Karpas-422 (cell line): ENCODE data around the gene JUND. TPM values are rescaled to one million over a fixed set of nuclear protein-coding genes. Genes with fewer than 3 reads are reported as not detected.

ENCODE experiments used
- DNase-seq: peaks from one replicate; pipeline ENCODE4 v3.0.0-alpha.2; 2015
- H2AFZ ChIP-seq: fragments of 200-600 bp; sonication (generic); 2 replicates; pipeline ENCODE4 v1.6.1; 2014; ENCODE audit warnings: antibody characterized with exemption, low read length, mixed read lengths
- H3K27ac ChIP-seq: fragments of 200-600 bp; sonication (generic); 2 replicates; pipeline ENCODE4 v1.5.1; 2014; ENCODE audit warnings: mild to moderate bottlenecking, low read length, moderate library complexity
- H3K27me3 ChIP-seq: fragments of 200-600 bp; sonication (generic); 2 replicates; pipeline ENCODE4 v1.6.1; 2014; ENCODE audit warnings: low read length, mixed read lengths
- H3K36me3 ChIP-seq: fragments of 200-600 bp; sonication (generic); 2 replicates; pipeline ENCODE4 v1.6.1; 2014; ENCODE audit warnings: low read length, mixed read lengths; ENCODE audit not compliant: insufficient read depth
- H3K4me1 ChIP-seq: fragments of 200-600 bp; sonication (generic); 2 replicates; pipeline ENCODE4 v1.6.1; 2014; ENCODE audit warnings: mild to moderate bottlenecking, low read length, mixed read lengths
- H3K4me2 ChIP-seq: fragments of 200-600 bp; sonication (generic); 2 replicates; pipeline ENCODE4 v1.6.1; 2014; ENCODE audit warnings: low read length, low read depth, mild to moderate bottlenecking; ENCODE audit not compliant: poor library complexity, severe bottlenecking
- H3K4me3 ChIP-seq: fragments of 200-600 bp; sonication (generic); 2 replicates; pipeline ENCODE4 v1.5.1; 2014; ENCODE audit warnings: mild to moderate bottlenecking, antibody characterized with exemption, low read length, mixed read lengths
- H3K79me2 ChIP-seq: fragments of 200-600 bp; sonication (generic); 2 replicates; pipeline ENCODE4 v1.6.1; 2014; ENCODE audit warnings: mild to moderate bottlenecking, low read length, mixed read lengths
- H3K9ac ChIP-seq: fragments of 200-600 bp; sonication (generic); 2 replicates; pipeline ENCODE4 v1.6.0; 2014; ENCODE audit warnings: low read length
- H3K9me2 ChIP-seq: fragments of 200-600 bp; sonication (generic), shearing (Covaris generic); replicated peaks from 2 replicates; pipeline ENCODE4 v1.6.0; 2014; ENCODE audit warnings: mild to moderate bottlenecking, low read length, moderate library complexity; ENCODE audit not compliant: insufficient read depth
- H3K9me3 ChIP-seq: fragments of 300-700, 200-600 bp; sonication (generic); 2 replicates; pipeline ENCODE4 v1.6.1; 2014; ENCODE audit warnings: low read length, mixed read lengths
- H4K20me1 ChIP-seq: fragments of 200-600 bp; sonication (generic); 2 replicates; pipeline ENCODE4 v1.6.1; 2014; ENCODE audit warnings: mild to moderate bottlenecking, antibody characterized with exemption, low read length, low read depth; ENCODE audit not compliant: insufficient read depth
- small RNA-seq: library from RNA; depleted of rRNA; stranded (forward); fragments of <200 nt; gene quantifications from one replicate; pipeline ENCODE3, GENCODE V24; 2014
- total RNA-seq: library from RNA; depleted of rRNA; stranded (reverse); fragments of >200 nt; shearing (Covaris generic); gene quantifications from 2 replicates; pipeline ENCODE4 v1.2.3, GENCODE V29; 2014; ENCODE audit warnings: low replicate concordance; rRNA removed

Gene JUND
- total RNA-seq, 1 experiment from 2014 or later, result 69.5 TPM

- Histone ChIP-seq H3K9ac (no peak overlapping the region), H3K27me3 (no peaks in the 10 kb centered on the region), H3K4me3 (no peak overlapping the region), H3K79me2 (no peaks in the 10 kb centered on the region), H3K4me2 (no peak overlapping the region), H3K4me1 (peaks cover 12% of the 10 kb centered on the region), H3K27ac (no peak overlapping the region), H3K9me2 (no peaks in the 10 kb centered on the region), H4K20me1 (no peaks in the 10 kb centered on the region), H2AFZ (no peak overlapping the region), H3K9me3 (no peaks in the 10 kb centered on the region), H3K36me3 (no peaks in the 10 kb centered on the region)
- no peak for DNase-seq
Observed at GRCh38 chr19:18234194-18234593, 47.2 kb downstream of the JUND start.

GRCh38 chr19:18233224-18233825 is 48.1 kb downstream of the JUND start:
- Histone ChIP-seq H3K9ac (no peak overlapping the region), H4K20me1 (no peaks in the 10 kb centered on the region), H3K9me2 (no peaks in the 10 kb centered on the region), H3K9me3 (no peaks in the 10 kb centered on the region), H3K36me3 (no peaks in the 10 kb centered on the region), H3K4me3 (no peak overlapping the region), H3K79me2 (no peaks in the 10 kb centered on the region), H3K27ac (no peak overlapping the region), H2AFZ (no peak overlapping the region), H3K27me3 (no peaks in the 10 kb centered on the region), H3K4me2 (no peak overlapping the region), H3K4me1 (peaks cover 13% of the 10 kb centered on the region)
- peak; percentile 80 for DNase-seq

GRCh38 chr19:18232540-18233223 is 48.7 kb downstream of the JUND start:
- H3K9me2 ChIP-seq, result no peaks in the 10 kb centered on the region
- no peaks in the 10 kb centered on the region for H4K20me1 ChIP-seq
- H3K27ac ChIP-seq, result no peak overlapping the region
- no peaks in the 10 kb centered on the region for H3K27me3 ChIP-seq
- no peak overlapping the region for H3K4me3 ChIP-seq
- no peak overlapping the region for H3K4me2 ChIP-seq
- no peak for DNase-seq
- H3K9ac ChIP-seq, result no peak overlapping the region
- H3K4me1 ChIP-seq, result peaks cover 19% of the 10 kb centered on the region
- H3K9me3 ChIP-seq, result no peaks in the 10 kb centered on the region
- H3K79me2 ChIP-seq, result no peaks in the 10 kb centered on the region
- no peaks in the 10 kb centered on the region for H3K36me3 ChIP-seq
- H2AFZ ChIP-seq, result no peak overlapping the region

- H2AFZ ChIP-seq, result no peak overlapping the region
- H3K4me1 ChIP-seq, result peaks cover 25% of the 10 kb centered on the region
- H4K20me1 ChIP-seq, result no peaks in the 10 kb centered on the region
- H3K9me2 ChIP-seq, result no peaks in the 10 kb centered on the region
- DNase-seq, result peak; percentile 78
- no peaks in the 10 kb centered on the region for H3K9me3 ChIP-seq
- H3K36me3 ChIP-seq, result no peaks in the 10 kb centered on the region
- H3K27me3 ChIP-seq, result no peaks in the 10 kb centered on the region
- no peak overlapping the region for H3K4me3 ChIP-seq
- H3K27ac ChIP-seq, result no peak overlapping the region
- no peaks in the 10 kb centered on the region for H3K79me2 ChIP-seq
- H3K9ac ChIP-seq, result no peak overlapping the region
- H3K4me2 ChIP-seq, result no peak overlapping the region
Observed at GRCh38 chr19:18231775-18232174, 49.6 kb downstream of the JUND start.

GRCh38 chr19:18230941-18231734 is 50.3 kb downstream of the JUND start:
- H3K4me2 ChIP-seq, result no peak overlapping the region
- H3K9me2 ChIP-seq, result no peaks in the 10 kb centered on the region

GRCh38 chr19:18229915-18230314 is 51.5 kb downstream of the JUND start:
- Histone ChIP-seq H3K79me2 (no peaks in the 10 kb centered on the region), H3K27me3 (no peaks in the 10 kb centered on the region), H3K4me2 (no peak overlapping the region), H3K4me3 (no peak overlapping the region), H4K20me1 (no peaks in the 10 kb centered on the region), H3K36me3 (no peaks in the 10 kb centered on the region), H3K9ac (no peak overlapping the region), H3K9me2 (no peaks in the 10 kb centered on the region), H2AFZ (no peak overlapping the region), H3K9me3 (no peaks in the 10 kb centered on the region), H3K4me1 (peaks cover 28% of the 10 kb centered on the region), H3K27ac (no peak overlapping the region)
- no peak for DNase-seq

More at GRCh38 chr19:18230941-18231734, 50.3 kb downstream of the JUND start:
- Histone ChIP-seq H3K27me3 (no peaks in the 10 kb centered on the region), H3K4me1 (peaks cover 25% of the 10 kb centered on the region), H3K9ac (no peak overlapping the region), H3K79me2 (no peaks in the 10 kb centered on the region), H3K27ac (no peak overlapping the region), H2AFZ (no peak overlapping the region), H3K4me3 (no peak overlapping the region), H3K36me3 (no peaks in the 10 kb centered on the region), H3K9me3 (no peaks in the 10 kb centered on the region), H4K20me1 (no peaks in the 10 kb centered on the region)
- no peak for DNase-seq

Small RNAs within 50 kb of the gene (small RNA-seq; reads per million reads assigned to genes)
- gene MIR3188 (0.12 reads per million), gene RPL39P38 (not detected)

Other genes with a start within 250 kb of the JUND start
- 6.1 and 9.6 TPM in 2 replicates for gene IL12RB1, start 194.7 kb downstream of the JUND start, total RNA-seq
- gene MAST3, start 183.8 kb downstream of the JUND start, total RNA-seq, result 7.7 and 17.9 TPM in 2 replicates
- gene PIK3R2, start 128.5 kb downstream of the JUND start, total RNA-seq, result 5.1 and 5.7 TPM in 2 replicates
- 256 and 416 TPM in 2 replicates for gene IFI30, start 107.8 kb downstream of the JUND start, total RNA-seq
- gene MPV17L2, start 88.4 kb downstream of the JUND start, total RNA-seq, result 17.0 and 24.2 TPM in 2 replicates
- 2.5 and 6.2 TPM in 2 replicates for gene RAB3A, start 77.6 kb downstream of the JUND start, total RNA-seq
- not detected in 2 replicates for gene PDE4C, start 55.2 kb downstream of the JUND start, total RNA-seq
- gene IQCN, start 7.2 kb downstream of the JUND start, total RNA-seq, result 0.37 and 0.87 TPM in 2 replicates
- 198 and 359 TPM in 2 replicates for gene LSM4, start 41.5 kb upstream of the JUND start, total RNA-seq
- gene PGPEP1, start 59.0 kb upstream of the JUND start, total RNA-seq, result 10.7 and 13.6 TPM in 2 replicates
- gene GDF15, start 104.5 kb upstream of the JUND start, total RNA-seq, result 0.97 TPM in 1 of 2 replicates, not detected in the other
- 1.6 and 2.2 TPM in 2 replicates for gene LRRC25, start 116.0 kb upstream of the JUND start, total RNA-seq
- 22.5 and 73.2 TPM in 2 replicates for gene SSBP4, start 137.8 kb upstream of the JUND start, total RNA-seq
- 4.1 and 10.0 TPM in 2 replicates for gene ISYNA1, start 156.5 kb upstream of the JUND start, total RNA-seq
- gene ELL, start 240.4 kb upstream of the JUND start, total RNA-seq, result 10.9 and 14.8 TPM in 2 replicates